ENCODE measurements around the gene SOX10. TPM values are rescaled to one million over a fixed set of nuclear protein-coding genes. Genes with fewer than 3 reads are reported as not detected.

The SOX10 gene
- total RNA-seq, 2 experiments from 2014 or later: not detected

GRCh38 chr22:38016182-38017151 is 32.1 kb upstream of the SOX10 start:
- intact Hi-C loops (cut with micrococcal nuclease; ENCODE audit: unreplicated experiment): no loop called here
- DNase-seq (ENCODE audit: low spot score): no peak
- CTCF ChIA-PET (ENCODE audit: unreplicated experiment): interaction anchor here (0.6 kb wide), 1 partner anchor 38 kb away, joined by 4 read pairs; no protein-coding TSS in a partner anchor

GRCh38 chr22:38014083-38014482 is 29.7 kb upstream of the SOX10 start:
- no peaks in the 10 kb centered on the region for H4K20me1 ChIP-seq (ENCODE audit: insufficient read depth, low read length)
- H3K9me2 ChIP-seq (ENCODE audit: insufficient read depth, low read length): no peaks in the 10 kb centered on the region; the same call in 1 of the 2 replicates
- POLR2A ChIA-PET: no interaction called here
- no peaks in the 10 kb centered on the region for H3K36me3 ChIP-seq (ENCODE audit: insufficient read depth, low read length)
- CTCF ChIA-PET (ENCODE audit: unreplicated experiment): no interaction called here
- no peak for DNase-seq (ENCODE audit: low spot score)
- no peak overlapping the region for H3K27ac ChIP-seq (ENCODE audit: low read depth, low read length, poor library complexity, severe bottlenecking)
- no peaks in the 10 kb centered on the region for H3K4me1 ChIP-seq (ENCODE audit: insufficient read depth, low read length, poor library complexity, severe bottlenecking)
- no peak overlapping the region for H3K4me2 ChIP-seq (ENCODE audit: low read length)
- no peak overlapping the region for H2AFZ ChIP-seq (ENCODE audit: low read length)
- no peaks in the 10 kb centered on the region for H3K9me3 ChIP-seq (ENCODE audit: low read length)
- no peaks in the 10 kb centered on the region for H3K79me2 ChIP-seq (ENCODE audit: insufficient read depth, low read depth, low read length)
- intact Hi-C loops (cut with micrococcal nuclease; ENCODE audit: unreplicated experiment): no loop called here
- TF ChIP-seq EZH2phosphoT487 (IDR thresholded peaks at IDR 0.05; ENCODE audit: borderline replicate concordance, low read depth, low read length) (no peak), CTCF (conservative IDR thresholded peaks at IDR 0.05; ENCODE audit: low read length) (no peak)
- no TSS peak for BruUV-seq (replicated peaks)
- H3K4me3 ChIP-seq (ENCODE audit: low read depth, low read length, poor library complexity, severe bottlenecking): no peak overlapping the region

More at GRCh38 chr22:38016182-38017151, 32.1 kb upstream of the SOX10 start:
- H3K4me2 ChIP-seq (ENCODE audit: low read length): no peak overlapping the region
- no peaks in the 10 kb centered on the region for H4K20me1 ChIP-seq (ENCODE audit: insufficient read depth, low read length)
- H3K4me3 ChIP-seq (ENCODE audit: low read depth, low read length, poor library complexity, severe bottlenecking): no peak overlapping the region
- no peaks in the 10 kb centered on the region; the same call in 1 of the 2 replicates for H3K9me2 ChIP-seq (ENCODE audit: insufficient read depth, low read length)
- no peak for TF ChIP-seq EZH2phosphoT487 (IDR thresholded peaks at IDR 0.05; ENCODE audit: borderline replicate concordance, low read depth, low read length)
- H3K27ac ChIP-seq (ENCODE audit: low read depth, low read length, poor library complexity, severe bottlenecking): no peak overlapping the region
- H3K36me3 ChIP-seq (ENCODE audit: insufficient read depth, low read length): no peaks in the 10 kb centered on the region
- H3K79me2 ChIP-seq (ENCODE audit: insufficient read depth, low read depth, low read length): no peaks in the 10 kb centered on the region
- H2AFZ ChIP-seq (ENCODE audit: low read length): no peak overlapping the region; the same call in 1 of the 2 replicates
- H3K4me1 ChIP-seq (ENCODE audit: insufficient read depth, low read length, poor library complexity, severe bottlenecking): no peaks in the 10 kb centered on the region
- BruUV-seq (replicated peaks): no TSS peak
- POLR2A ChIA-PET: no interaction called here
- H3K9me3 ChIP-seq (ENCODE audit: low read length): no peaks in the 10 kb centered on the region

GRCh38 chr22:38012604-38013072 is 28.3 kb upstream of the SOX10 start:
- Histone ChIP-seq H3K27ac (ENCODE audit: low read depth, low read length, poor library complexity, severe bottlenecking) (no peak overlapping the region), H3K36me3 (ENCODE audit: insufficient read depth, low read length) (no peaks in the 10 kb centered on the region), H2AFZ (ENCODE audit: low read length) (no peak overlapping the region), H4K20me1 (ENCODE audit: insufficient read depth, low read length) (no peaks in the 10 kb centered on the region), H3K9me2 (ENCODE audit: insufficient read depth, low read length) (no peaks in the 10 kb centered on the region; the same call in 1 of the 2 replicates), H3K4me2 (ENCODE audit: low read length) (no peak overlapping the region), H3K9me3 (ENCODE audit: low read length) (no peaks in the 10 kb centered on the region), H3K4me1 (ENCODE audit: insufficient read depth, low read length, poor library complexity, severe bottlenecking) (no peaks in the 10 kb centered on the region), H3K79me2 (ENCODE audit: insufficient read depth, low read depth, low read length) (no peaks in the 10 kb centered on the region), H3K4me3 (ENCODE audit: low read depth, low read length, poor library complexity, severe bottlenecking) (no peak overlapping the region)
- no peak for DNase-seq (ENCODE audit: low spot score)
- BruUV-seq (replicated peaks): no TSS peak
- ChIA-PET CTCF (ENCODE audit: unreplicated experiment) (no interaction called here), POLR2A (no interaction called here)
- TF ChIP-seq EZH2phosphoT487 (IDR thresholded peaks at IDR 0.05; ENCODE audit: borderline replicate concordance, low read depth, low read length): no peak
- no peak for TF ChIP-seq CTCF (conservative IDR thresholded peaks at IDR 0.05; ENCODE audit: low read length)
- intact Hi-C loops (cut with micrococcal nuclease; ENCODE audit: unreplicated experiment): no loop called here

Measured in OCI-LY7 (cell line).